22Rv1 (cell line): ENCODE results near the gene BZW2.

Experiments
- ZFX ChIP-seq: fragments of 450-650 bp; IDR thresholded peaks from 2 replicates; pipeline ENCODE4 v1.6.1; 2017; ENCODE audit warnings: antibody characterized with exemption, borderline replicate concordance
- TF ChIP-seq, protein P1 (sequence below): fragments of 450-650 bp; IDR thresholded peaks from 2 replicates; pipeline ENCODE4 v1.5.1; 2017; ENCODE audit warnings: mild to moderate bottlenecking

DNA sequence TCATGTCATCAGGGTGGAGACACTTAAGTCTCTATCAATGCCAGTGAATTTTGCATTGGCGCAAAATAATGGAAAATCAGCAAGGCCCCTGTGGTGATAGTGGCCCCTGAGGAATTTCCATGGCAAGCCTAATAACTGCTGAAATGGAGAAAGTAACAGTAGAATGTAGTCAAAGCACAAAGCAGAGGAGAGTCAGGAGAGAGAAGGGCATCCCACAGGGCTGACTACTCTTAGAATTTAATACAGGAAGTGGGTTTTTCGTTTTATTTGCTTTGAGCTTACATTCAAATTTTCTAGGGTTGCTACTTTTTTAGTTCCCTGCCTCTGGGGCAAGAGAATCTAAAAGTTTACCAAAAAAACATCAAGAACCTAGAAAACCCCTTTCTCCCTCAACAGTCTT is 39.0 kb downstream of the BZW2 start:
- TF ChIP-seq, protein P1, sequence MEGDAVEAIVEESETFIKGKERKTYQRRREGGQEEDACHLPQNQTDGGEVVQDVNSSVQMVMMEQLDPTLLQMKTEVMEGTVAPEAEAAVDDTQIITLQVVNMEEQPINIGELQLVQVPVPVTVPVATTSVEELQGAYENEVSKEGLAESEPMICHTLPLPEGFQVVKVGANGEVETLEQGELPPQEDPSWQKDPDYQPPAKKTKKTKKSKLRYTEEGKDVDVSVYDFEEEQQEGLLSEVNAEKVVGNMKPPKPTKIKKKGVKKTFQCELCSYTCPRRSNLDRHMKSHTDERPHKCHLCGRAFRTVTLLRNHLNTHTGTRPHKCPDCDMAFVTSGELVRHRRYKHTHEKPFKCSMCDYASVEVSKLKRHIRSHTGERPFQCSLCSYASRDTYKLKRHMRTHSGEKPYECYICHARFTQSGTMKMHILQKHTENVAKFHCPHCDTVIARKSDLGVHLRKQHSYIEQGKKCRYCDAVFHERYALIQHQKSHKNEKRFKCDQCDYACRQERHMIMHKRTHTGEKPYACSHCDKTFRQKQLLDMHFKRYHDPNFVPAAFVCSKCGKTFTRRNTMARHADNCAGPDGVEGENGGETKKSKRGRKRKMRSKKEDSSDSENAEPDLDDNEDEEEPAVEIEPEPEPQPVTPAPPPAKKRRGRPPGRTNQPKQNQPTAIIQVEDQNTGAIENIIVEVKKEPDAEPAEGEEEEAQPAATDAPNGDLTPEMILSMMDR = no peak
- no peak for TF ChIP-seq ZFX
